CD4-positive, CD25-positive, alpha-beta regulatory T cell (primary cell): ENCODE measurements around the gene CCNL2. TPM values are rescaled to one million over a fixed set of nuclear protein-coding genes. Genes with fewer than 3 reads are reported as not detected.

Source experiments
- ATAC-seq, 2 donors: fragments of 150-1000 bp; cut with Tn5 transposase; one replicate each; pipeline ENCODE4 v1.10.0; 2021; ENCODE audit warnings: low read depth in 2 of 2, moderate number of reproducible peaks in 2 of 2, moderate library complexity in 1 of 2
- DNase-seq, 3 donors: peaks; one replicate each; pipeline versions ENCODE4 v3.0.0 to v3.0.0-alpha.2; 2012 to 2022; ENCODE audit warnings: mixed read lengths in 1 of 3
- H3K27ac ChIP-seq: one replicate; pipeline ENCODE4 v1.7.0; 2013; ENCODE audit warnings: mild to moderate bottlenecking, low read length; ENCODE audit not compliant: insufficient read depth, poor library complexity, severe bottlenecking
- H3K27me3 ChIP-seq: one replicate; pipeline ENCODE4 v1.7.0; 2013; ENCODE audit warnings: low read length; ENCODE audit not compliant: control insufficient read depth, insufficient read depth
- H3K36me3 ChIP-seq: one replicate; pipeline ENCODE4 v1.7.0; 2013; ENCODE audit warnings: mild to moderate bottlenecking, low read length, moderate library complexity; ENCODE audit not compliant: control insufficient read depth, insufficient read depth
- H3K4me1 ChIP-seq: 2 replicates; pipeline ENCODE4 v1.7.0; 2013; ENCODE audit warnings: mild to moderate bottlenecking, low read length; ENCODE audit not compliant: insufficient read depth, control insufficient read depth, poor library complexity, severe bottlenecking
- H3K4me3 ChIP-seq: one replicate; pipeline ENCODE4 v1.7.0; 2013; ENCODE audit warnings: low read depth, mild to moderate bottlenecking, low read length, moderate library complexity
- H3K9me3 ChIP-seq, 2 experiments: 1 replicate in 1 of 2; 2 replicates in 1 of 2; pipeline ENCODE4 v1.7.0; 2013; ENCODE audit warnings: low read length in 2 of 2, mild to moderate bottlenecking in 1 of 2, moderate library complexity in 1 of 2; ENCODE audit not compliant: control insufficient read depth in 2 of 2
- H3K27ac Mint-ChIP-seq, 3 donors: one replicate each; pipeline ENCODE4 v1.8.0; 2020 to 2022; ENCODE audit warnings: mild to moderate bottlenecking in 3 of 3, mixed read lengths in 3 of 3, moderate library complexity in 2 of 3
- H3K27me3 Mint-ChIP-seq: one replicate; pipeline ENCODE4 v1.8.0; 2022; ENCODE audit warnings: mild to moderate bottlenecking, mixed read lengths
- H3K36me3 Mint-ChIP-seq: one replicate; pipeline ENCODE4 v1.8.0; 2020; ENCODE audit warnings: mixed read lengths
- H3K4me1 Mint-ChIP-seq, 4 donors: one replicate each; pipeline ENCODE4 v1.8.0; 2020 to 2022; ENCODE audit warnings: mixed read lengths in 4 of 4, mild to moderate bottlenecking in 1 of 4
- H3K4me3 Mint-ChIP-seq, 4 donors: one replicate each; pipeline ENCODE4 v1.8.0; 2020 to 2022; ENCODE audit warnings: mild to moderate bottlenecking in 4 of 4, mixed read lengths in 4 of 4, moderate library complexity in 3 of 4
- H3K9me3 Mint-ChIP-seq, 7 donors: one replicate each; pipeline ENCODE4 v1.8.0; 2020 to 2022; ENCODE audit warnings: mixed read lengths in 7 of 7, mild to moderate bottlenecking in 3 of 7, moderate library complexity in 2 of 7
- polyA plus RNA-seq, 4 donors: library from polyadenylated mRNA; unstranded; fragments of 300-500 nt; fragmentation: Illumina TruSeq; gene quantifications; one replicate each; pipeline ENCODE4 v1.2.3, GENCODE V29; 2021
- total RNA-seq: library from RNA; stranded (reverse); gene quantifications from one replicate; pipeline ENCODE4 v1.2.3, GENCODE V29; 2022

The CCNL2 gene
- total and polyA plus RNA-seq, 5 donors from 2014 or later, result 17.6 to 287 (median 21.6) TPM

GRCh38 chr1:1356796-1357401, 42.2 kb downstream of the CCNL2 start:
- no peaks in the 10 kb centered on the region for H3K27me3 ChIP-seq
- H3K4me1 ChIP-seq, result peaks cover 29% of the 10 kb centered on the region
- H3K27ac Mint-ChIP-seq, result peak overlapping the region in 1 of 3 donors; percentile 42
- no peak overlapping the region for H3K4me3 ChIP-seq
- no peak overlapping the region for H3K4me3 Mint-ChIP-seq
- H3K9me3 ChIP-seq, result no peaks in the 10 kb centered on the region
- ATAC-seq (no peak), DNase-seq (no peak)
- peaks cover 0 to 22% (median 1%) of the 10 kb centered on the region in 4 donors for H3K4me1 Mint-ChIP-seq
- peaks cover 29% of the 10 kb centered on the region for H3K27me3 Mint-ChIP-seq
- no peaks in the 10 kb centered on the region for H3K36me3 Mint-ChIP-seq
- no peaks in the 10 kb centered on the region for H3K36me3 ChIP-seq
- no peaks in the 10 kb centered on the region for H3K9me3 Mint-ChIP-seq
- no peak overlapping the region for H3K27ac ChIP-seq

- Mint-ChIP-seq H3K36me3 (no peaks in the 10 kb centered on the region), H3K9me3 (no peaks in the 10 kb centered on the region), H3K27me3 (peaks cover 32% of the 10 kb centered on the region), H3K27ac (no peak overlapping the region), H3K4me3 (no peak overlapping the region), H3K4me1 (peaks cover 0 to 22% (median 1%) of the 10 kb centered on the region in 4 donors)
- Histone ChIP-seq H3K4me1 (peaks cover 29% of the 10 kb centered on the region), H3K27me3 (no peaks in the 10 kb centered on the region), H3K36me3 (no peaks in the 10 kb centered on the region), H3K27ac (no peak overlapping the region), H3K4me3 (no peak overlapping the region), H3K9me3 (no peaks in the 10 kb centered on the region)
- no peak for DNase-seq
- no peak for ATAC-seq
Measured at GRCh38 chr1:1356166-1356795, 42.9 kb downstream of the CCNL2 start.

- no peak for ATAC-seq
- H3K36me3 Mint-ChIP-seq, result no peaks in the 10 kb centered on the region
- H3K4me3 Mint-ChIP-seq, result no peak overlapping the region
- Histone ChIP-seq H3K9me3 (no peaks in the 10 kb centered on the region), H3K27me3 (no peaks in the 10 kb centered on the region), H3K27ac (no peak overlapping the region), H3K4me1 (peaks cover 29% of the 10 kb centered on the region), H3K4me3 (no peak overlapping the region), H3K36me3 (no peaks in the 10 kb centered on the region)
- H3K27me3 Mint-ChIP-seq, result peaks cover 32% of the 10 kb centered on the region
- no peak for DNase-seq
- peaks cover 0 to 22% (median 0%) of the 10 kb centered on the region in 4 donors for H3K4me1 Mint-ChIP-seq
- no peaks in the 10 kb centered on the region for H3K9me3 Mint-ChIP-seq
- no peak overlapping the region for H3K27ac Mint-ChIP-seq
Measured at GRCh38 chr1:1355416-1355815, 43.7 kb downstream of the CCNL2 start.

GRCh38 chr1:1354271-1355247, 44.6 kb downstream of the CCNL2 start:
- H3K4me1 ChIP-seq, result peaks cover 29% of the 10 kb centered on the region
- no peak overlapping the region for H3K4me3 ChIP-seq

GRCh38 chr1:1353389-1354151, 45.6 kb downstream of the CCNL2 start:
- Histone ChIP-seq H3K27me3 (no peaks in the 10 kb centered on the region), H3K4me1 (peaks cover 28% of the 10 kb centered on the region), H3K9me3 (no peaks in the 10 kb centered on the region), H3K36me3 (no peaks in the 10 kb centered on the region), H3K4me3 (no peak overlapping the region), H3K27ac (no peak overlapping the region)
- H3K27ac Mint-ChIP-seq, result no peak overlapping the region
- DNase-seq (no peak), ATAC-seq (no peak)
- no peaks in the 10 kb centered on the region for H3K36me3 Mint-ChIP-seq
- no peaks in the 10 kb centered on the region for H3K9me3 Mint-ChIP-seq
- peak overlapping the region in 2 of 4 donors; percentile 77 to 84 for H3K4me3 Mint-ChIP-seq
- peaks cover 26% of the 10 kb centered on the region for H3K27me3 Mint-ChIP-seq
- peaks cover 0 to 19% (median 0%) of the 10 kb centered on the region in 4 donors for H3K4me1 Mint-ChIP-seq

More at GRCh38 chr1:1354271-1355247, 44.6 kb downstream of the CCNL2 start:
- peak overlapping the region in 2 of 4 donors; percentile 15 to 35 for H3K4me3 Mint-ChIP-seq
- no peaks in the 10 kb centered on the region for H3K36me3 Mint-ChIP-seq
- H3K9me3 ChIP-seq, result no peaks in the 10 kb centered on the region
- H3K4me1 Mint-ChIP-seq, result peaks cover 0 to 22% (median 0%) of the 10 kb centered on the region in 4 donors
- H3K9me3 Mint-ChIP-seq, result no peaks in the 10 kb centered on the region
- DNase-seq (no peak), ATAC-seq (no peak)
- H3K36me3 ChIP-seq, result no peaks in the 10 kb centered on the region
- no peak overlapping the region for H3K27ac ChIP-seq
- H3K27ac Mint-ChIP-seq, result no peak overlapping the region
- no peaks in the 10 kb centered on the region for H3K27me3 ChIP-seq
- peaks cover 32% of the 10 kb centered on the region for H3K27me3 Mint-ChIP-seq

DNA sequence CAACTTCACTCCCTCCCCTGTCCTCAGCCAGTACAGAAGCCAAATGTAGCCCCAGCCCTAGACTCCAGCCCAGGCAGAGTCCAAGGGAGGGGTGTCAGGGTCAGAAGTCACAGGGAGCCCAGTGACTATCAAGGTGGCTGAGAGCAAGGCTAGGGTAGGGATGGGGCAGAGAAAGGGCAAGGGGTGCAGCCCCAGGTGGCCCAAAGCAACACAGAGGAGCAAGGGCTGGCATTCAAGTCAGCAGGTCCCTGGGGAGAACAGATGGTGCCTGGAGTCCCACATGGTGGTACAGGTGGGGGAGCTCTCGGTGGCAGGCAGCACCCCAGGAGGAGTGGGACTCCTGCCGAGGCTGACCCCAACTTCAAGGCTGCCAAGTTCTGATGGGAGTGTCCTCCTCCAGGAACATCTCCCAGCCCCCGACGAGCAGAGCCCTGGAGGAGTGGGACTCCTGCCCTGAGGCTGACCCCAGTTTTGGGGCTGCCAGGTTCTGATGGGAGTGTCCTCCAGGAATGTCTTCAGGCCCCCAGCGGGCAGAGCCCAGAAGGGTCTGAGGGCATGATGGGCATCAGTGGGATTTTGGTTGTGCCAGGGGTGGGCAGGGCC, 46.2 kb downstream of the CCNL2 start:
- peaks cover 23% of the 10 kb centered on the region for H3K27me3 Mint-ChIP-seq
- Histone ChIP-seq H3K4me3 (no peak overlapping the region), H3K9me3 (no peaks in the 10 kb centered on the region), H3K36me3 (no peaks in the 10 kb centered on the region), H3K27me3 (no peaks in the 10 kb centered on the region), H3K27ac (no peak overlapping the region), H3K4me1 (peaks cover 29% of the 10 kb centered on the region)
- H3K4me3 Mint-ChIP-seq, result peak overlapping the region; percentile 79 to 85 (median 84)
- H3K4me1 Mint-ChIP-seq, result peaks cover 0 to 24% (median 0%) of the 10 kb centered on the region in 4 donors
- no peaks in the 10 kb centered on the region for H3K9me3 Mint-ChIP-seq
- H3K27ac Mint-ChIP-seq, result no peak overlapping the region
- no peaks in the 10 kb centered on the region for H3K36me3 Mint-ChIP-seq
- ATAC-seq, result no peak
- DNase-seq, result no peak
